ENCODE results near the gene FRMD4A.
"Not testable (repeated sequence)": the region's sequence is repeated elsewhere in the genome, so short reads cannot be mapped to it uniquely, and the experiment has no call there.

The FRMD4A gene

GRCh38 chr10:13987446-13987845 is 343.3 kb downstream of the FRMD4A start:
- DNase-seq (ENCODE audit: low read depth, low spot score) = no peak

GRCh38 chr10:13984647-13985155 is 346.0 kb downstream of the FRMD4A start:
- DNase-seq (ENCODE audit: low read depth, low spot score) = no peak

GRCh38 chr10:13983035-13983434 is 347.7 kb downstream of the FRMD4A start:
- no peak for DNase-seq (ENCODE audit: low read depth, low spot score)

GRCh38 chr10:13978533-13979115 is 352.1 kb downstream of the FRMD4A start:
- DNase-seq (ENCODE audit: low read depth, low spot score) = no peak

GRCh38 chr10:13977861-13978532 is 352.7 kb downstream of the FRMD4A start:
- no peak for DNase-seq (ENCODE audit: low read depth, low spot score)

- no peak for DNase-seq (ENCODE audit: low read depth, low spot score)
Observed at GRCh38 chr10:13973742-13974141, 357.0 kb downstream of the FRMD4A start.

GRCh38 chr10:13972609-13973008 is 358.1 kb downstream of the FRMD4A start:
- DNase-seq (ENCODE audit: low read depth, low spot score) = no peak

- DNase-seq (ENCODE audit: low read depth, low spot score) = no peak
Observed at GRCh38 chr10:13971601-13972475, 358.9 kb downstream of the FRMD4A start.

GRCh38 chr10:13970957-13971353 is 359.8 kb downstream of the FRMD4A start:
- no peak for DNase-seq (ENCODE audit: low read depth, low spot score)

- DNase-seq (ENCODE audit: low read depth, low spot score) = no peak
Observed at GRCh38 chr10:13970236-13970956, 360.3 kb downstream of the FRMD4A start.

GRCh38 chr10:13969792-13970140 is 361.0 kb downstream of the FRMD4A start:
- DNase-seq (ENCODE audit: low read depth, low spot score) = no peak

- DNase-seq (ENCODE audit: low read depth, low spot score) = no peak
Observed at GRCh38 chr10:13969118-13969791, 361.5 kb downstream of the FRMD4A start.

- DNase-seq (ENCODE audit: low read depth, low spot score) = no peak
Observed at GRCh38 chr10:13961853-13962252, 368.9 kb downstream of the FRMD4A start.

GRCh38 chr10:13961097-13961496 is 369.6 kb downstream of the FRMD4A start:
- DNase-seq (ENCODE audit: low read depth, low spot score) = no peak

- DNase-seq (ENCODE audit: low read depth, low spot score) = no peak
Observed at GRCh38 chr10:13960603-13961002, 370.1 kb downstream of the FRMD4A start.

GRCh38 chr10:13959443-13960359 is 371.0 kb downstream of the FRMD4A start:
- no peak for DNase-seq (ENCODE audit: low read depth, low spot score)

- no peak for DNase-seq (ENCODE audit: low read depth, low spot score)
Observed at GRCh38 chr10:13957856-13958255, 372.9 kb downstream of the FRMD4A start.

GRCh38 chr10:13956826-13957225 is 373.9 kb downstream of the FRMD4A start:
- DNase-seq (ENCODE audit: low read depth, low spot score) = no peak

- DNase-seq (ENCODE audit: low read depth, low spot score) = no peak
Observed at GRCh38 chr10:13955409-13956068, 375.2 kb downstream of the FRMD4A start.

GRCh38 chr10:13954195-13954594 is 376.5 kb downstream of the FRMD4A start:
- not testable (repeated sequence) for DNase-seq (ENCODE audit: low read depth, low spot score)

All from activated CD4-positive, CD25-positive, alpha-beta regulatory T cell treated with anti-CD3 and anti-CD28 coated beads, Interleukin-2, amount 50 U/mL, for 16 hours (primary cell).